Glutamatergic neuron (in vitro differentiated cells): Measurements from ENCODE around the gene CDC37L1. TPM values are rescaled to one million over a fixed set of nuclear protein-coding genes. Genes with fewer than 3 reads are reported as not detected.

ENCODE experiments used
- DNase-seq: peaks from one replicate; pipeline ENCODE4 v3.0.0; 2022
- H3K27ac Mint-ChIP-seq: one replicate; pipeline ENCODE4 v1.8.0; 2020; ENCODE audit warnings: mild to moderate bottlenecking, mixed read lengths, inconsistent platforms; ENCODE audit not compliant: unreplicated experiment
- H3K27me3 Mint-ChIP-seq: one replicate; pipeline ENCODE4 v1.8.0; 2020; ENCODE audit warnings: mild to moderate bottlenecking, moderate library complexity, mixed read lengths, inconsistent platforms; ENCODE audit not compliant: unreplicated experiment
- H3K36me3 Mint-ChIP-seq: one replicate; pipeline ENCODE4 v1.8.0; 2020; ENCODE audit warnings: mild to moderate bottlenecking, mixed read lengths, inconsistent platforms; ENCODE audit not compliant: unreplicated experiment
- H3K4me1 Mint-ChIP-seq: one replicate; pipeline ENCODE4 v1.8.0; 2020; ENCODE audit warnings: mild to moderate bottlenecking, low read depth, mixed read lengths, inconsistent platforms; ENCODE audit not compliant: unreplicated experiment
- H3K4me3 Mint-ChIP-seq: one replicate; pipeline ENCODE4 v1.8.0; 2020; ENCODE audit warnings: mild to moderate bottlenecking, mixed read lengths, inconsistent platforms; ENCODE audit not compliant: unreplicated experiment
- H3K9me3 Mint-ChIP-seq: one replicate; pipeline ENCODE4 v1.8.0; 2020; ENCODE audit warnings: mild to moderate bottlenecking, moderate library complexity, mixed read lengths, inconsistent platforms; ENCODE audit not compliant: unreplicated experiment
- CTCF ChIP-seq: fragments of 200-600 bp; sonication (generic); IDR thresholded peaks from one replicate; pipeline ENCODE4 v1.5.0; 2021; ENCODE audit not compliant: partially characterized antibody, unreplicated experiment
- total RNA-seq: library from RNA; stranded (reverse); fragmentation: NEBNext Ultra II Directional; extraction: Animal tissue kit (Norgen Biotek cat#: 25700); gene quantifications from one replicate; pipeline ENCODE4 v1.2.1, GENCODE V29; 2021; ENCODE audit not compliant: unreplicated experiment

Gene CDC37L1
- total RNA-seq, 1 donor from 2014 or later, result 20.8 TPM

GRCh38 chr9:4716163-4716562, 36.8 kb downstream of the CDC37L1 start:
- no peaks in the 10 kb centered on the region for H3K36me3 Mint-ChIP-seq
- H3K9me3 Mint-ChIP-seq, result no peaks in the 10 kb centered on the region
- no peak for TF ChIP-seq CTCF
- H3K27ac Mint-ChIP-seq, result no peak overlapping the region
- H3K27me3 Mint-ChIP-seq, result no peaks in the 10 kb centered on the region
- H3K4me3 Mint-ChIP-seq, result no peak overlapping the region
- H3K4me1 Mint-ChIP-seq, result no peaks in the 10 kb centered on the region
- DNase-seq, result no peak

GRCh38 chr9:4717815-4718214, 38.4 kb downstream of the CDC37L1 start:
- no peak for TF ChIP-seq CTCF
- Mint-ChIP-seq H3K36me3 (no peaks in the 10 kb centered on the region), H3K9me3 (no peaks in the 10 kb centered on the region)

GRCh38 chr9:4718911-4719310, 39.5 kb downstream of the CDC37L1 start:
- H3K27me3 Mint-ChIP-seq, result no peaks in the 10 kb centered on the region
- DNase-seq, result no peak
- TF ChIP-seq CTCF, result no peak
- H3K27ac Mint-ChIP-seq, result no peak overlapping the region
- H3K4me1 Mint-ChIP-seq, result no peaks in the 10 kb centered on the region
- no peaks in the 10 kb centered on the region for H3K36me3 Mint-ChIP-seq
- H3K9me3 Mint-ChIP-seq, result no peaks in the 10 kb centered on the region
- H3K4me3 Mint-ChIP-seq, result no peak overlapping the region

More at GRCh38 chr9:4717815-4718214, 38.4 kb downstream of the CDC37L1 start:
- Mint-ChIP-seq H3K4me1 (no peaks in the 10 kb centered on the region), H3K4me3 (no peak overlapping the region), H3K27ac (no peak overlapping the region), H3K27me3 (no peaks in the 10 kb centered on the region)
- DNase-seq, result no peak

GRCh38 chr9:4721736-4722135, 42.4 kb downstream of the CDC37L1 start:
- Mint-ChIP-seq H3K27ac (no peak overlapping the region), H3K4me3 (no peak overlapping the region), H3K27me3 (no peaks in the 10 kb centered on the region), H3K4me1 (no peaks in the 10 kb centered on the region), H3K9me3 (no peaks in the 10 kb centered on the region), H3K36me3 (no peaks in the 10 kb centered on the region)
- DNase-seq, result no peak
- TF ChIP-seq CTCF, result no peak

GRCh38 chr9:4725706-4726442, 46.5 kb downstream of the CDC37L1 start:
- Mint-ChIP-seq H3K36me3 (no peaks in the 10 kb centered on the region), H3K27ac (no peak overlapping the region), H3K4me3 (no peak overlapping the region), H3K9me3 (no peaks in the 10 kb centered on the region), H3K4me1 (no peaks in the 10 kb centered on the region), H3K27me3 (no peaks in the 10 kb centered on the region)
- no peak for DNase-seq
- TF ChIP-seq CTCF, result no peak
